GM23338 (cell line): Measurements from ENCODE around the gene ZBTB40. TPM values are rescaled to one million over a fixed set of nuclear protein-coding genes. Genes with fewer than 3 reads are reported as not detected.

Source experiments
- ATAC-seq: fragments of 200-7000 bp; cut with Tn5 transposase; 3 replicates; pipeline ENCODE4 v1.9.1; 2020
- DNase-seq: peaks from one replicate; pipeline ENCODE4 v3.0.0-alpha.2; 2015; ENCODE audit warnings: low spot score
- H2AFZ ChIP-seq: fragments of 200-600 bp; sonication (generic); 2 replicates; pipeline ENCODE4 v1.8.0; 2016; ENCODE audit warnings: antibody characterized with exemption, mild to moderate bottlenecking, moderate library complexity
- H3F3A ChIP-seq: fragments of 200-600 bp; sonication (generic); replicated peaks from 2 replicates; pipeline ENCODE4 v1.8.0; 2017; ENCODE audit warnings: antibody characterized with exemption, mixed run types, low read depth
- H3K27ac ChIP-seq: fragments of 200-600 bp; sonication (generic); 2 replicates; pipeline ENCODE4 v1.6.1; 2016; ENCODE audit warnings: low read depth
- H3K27me3 ChIP-seq: fragments of 200-600 bp; sonication (generic); 2 replicates; pipeline ENCODE4 v1.8.0; 2016; ENCODE audit warnings: mild to moderate bottlenecking, mixed run types, moderate library complexity; ENCODE audit not compliant: insufficient read depth
- H3K36me3 ChIP-seq: fragments of 200-600 bp; sonication (generic); 2 replicates; pipeline ENCODE4 v1.8.0; 2016; ENCODE audit warnings: mild to moderate bottlenecking; ENCODE audit not compliant: insufficient read depth
- H3K4me1 ChIP-seq: fragments of 200-600 bp; sonication (generic); 2 replicates; pipeline ENCODE4 v1.8.0; 2016; ENCODE audit warnings: mild to moderate bottlenecking, moderate library complexity; ENCODE audit not compliant: insufficient read depth
- H3K4me2 ChIP-seq: fragments of 200-600 bp; sonication (generic); 2 replicates; pipeline ENCODE4 v1.7.1; 2017; ENCODE audit warnings: mixed run types
- H3K4me3 ChIP-seq: fragments of 200-600 bp; sonication (generic); 2 replicates; pipeline ENCODE4 v1.6.1; 2016; ENCODE audit warnings: mixed run types
- H3K79me2 ChIP-seq: fragments of 200-600 bp; sonication (generic); replicated peaks from 2 replicates; pipeline ENCODE4 v1.8.0; 2017; ENCODE audit warnings: mild to moderate bottlenecking; ENCODE audit not compliant: insufficient read depth
- H3K9me2 ChIP-seq: fragments of 200-600 bp; sonication (generic); 2 replicates; pipeline ENCODE4 v1.8.0; 2017; ENCODE audit not compliant: insufficient read depth
- H4K20me1 ChIP-seq: fragments of 200-600 bp; sonication (generic); replicated peaks from 2 replicates; pipeline ENCODE4 v1.8.0; 2017; ENCODE audit warnings: mild to moderate bottlenecking; ENCODE audit not compliant: insufficient read depth
- H3K27ac Mint-ChIP-seq: 2 replicates; pipeline ENCODE4 v1.8.0; 2020; ENCODE audit warnings: inconsistent platforms, mild to moderate bottlenecking, moderate library complexity, mixed read lengths
- H3K27me3 Mint-ChIP-seq: 3 replicates; pipeline ENCODE4 v1.8.0; 2022; ENCODE audit warnings: low read depth, mild to moderate bottlenecking, moderate library complexity, mixed read lengths, inconsistent platforms; ENCODE audit not compliant: insufficient read depth, poor library complexity
- H3K36me3 Mint-ChIP-seq: 3 replicates; pipeline ENCODE4 v1.8.0; 2021; ENCODE audit warnings: low read depth, mild to moderate bottlenecking, inconsistent platforms, moderate library complexity, mixed read lengths
- H3K4me1 Mint-ChIP-seq: 3 replicates; pipeline ENCODE4 v1.8.0; 2020; ENCODE audit warnings: mild to moderate bottlenecking, inconsistent platforms, mixed read lengths
- H3K4me3 Mint-ChIP-seq: 3 replicates; pipeline ENCODE4 v1.8.0; 2021; ENCODE audit warnings: moderate library complexity, mild to moderate bottlenecking, inconsistent platforms, mixed read lengths
- H3K9me3 Mint-ChIP-seq: 3 replicates; pipeline ENCODE4 v1.8.0; 2020; ENCODE audit warnings: moderate library complexity, mild to moderate bottlenecking, inconsistent platforms, mixed read lengths
- CREB1 ChIP-seq: fragments of 250-450 bp; sonication (Bioruptor Pico); IDR thresholded peaks from 2 replicates; pipeline ENCODE4 v1.5.0; 2020; ENCODE audit warnings: low read depth, mild to moderate bottlenecking, moderate library complexity
- EZH2 ChIP-seq: fragments of 200-600 bp; sonication (generic); IDR thresholded peaks from one replicate; pipeline ENCODE4 v1.8.0; 2017; ENCODE audit warnings: antibody characterized with exemption, mild to moderate bottlenecking, low read depth; ENCODE audit not compliant: unreplicated experiment
- EZH2phosphoT487 ChIP-seq: fragments of 200-600 bp; sonication (generic); IDR thresholded peaks from one replicate; pipeline ENCODE4 v1.8.1; 2018; ENCODE audit warnings: antibody characterized with exemption; ENCODE audit not compliant: unreplicated experiment
- ZNF114 ChIP-seq: fragments of 250-450 bp; sonication (Bioruptor Pico); IDR thresholded peaks from 2 replicates; pipeline ENCODE4 v1.5.0; 2020; ENCODE audit warnings: mild to moderate bottlenecking, moderate library complexity
- polyA plus RNA-seq: library from polyadenylated mRNA; unstranded; fragments of >200 nt; fragmentation: Nextera tagmentation; extraction: Ambion mirVana; gene quantifications from 2 replicates; pipeline ENCODE4 v1.2.1, GENCODE V29; 2016
- total RNA-seq: library from RNA; depleted of rRNA; stranded (reverse); fragments of >200 nt; shearing (Covaris generic); gene quantifications from 2 replicates; pipeline ENCODE4 v1.2.3, GENCODE V29; 2014
- TF ChIP-seq, protein P1 (sequence below): fragments of 250-450 bp; sonication (Bioruptor Pico); IDR thresholded peaks from 2 replicates; pipeline ENCODE4 v1.5.0; 2020; ENCODE audit warnings: mild to moderate bottlenecking, moderate library complexity
- TF ChIP-seq, protein P2 (sequence below): IDR thresholded peaks from one replicate; pipeline ENCODE4 v1.6.1; 2018; ENCODE audit warnings: antibody characterized with exemption; ENCODE audit not compliant: unreplicated experiment

The ZBTB40 gene
- total and polyA plus RNA-seq, 2 experiments from 2014 or later: 3.1 to 22.7 TPM

DNA sequence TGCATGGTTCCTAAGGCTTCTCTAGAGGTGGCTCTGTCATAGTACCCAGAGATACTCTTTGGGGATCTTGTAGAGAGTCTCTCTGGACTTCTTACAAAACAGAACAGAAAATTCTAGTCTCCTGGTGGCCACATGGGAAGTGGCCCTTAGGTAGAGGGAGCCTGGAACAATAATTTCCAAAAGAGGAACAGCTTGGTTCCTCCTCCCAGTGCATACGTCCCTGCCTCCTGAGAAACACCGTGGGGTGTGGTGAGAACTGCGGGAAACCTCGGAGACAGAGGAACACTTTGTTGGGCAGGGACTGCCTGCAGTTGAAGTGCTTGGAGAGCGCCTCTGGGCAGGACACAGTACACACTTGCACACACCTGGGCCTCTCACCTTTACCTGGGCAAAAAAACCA lies 72.8 kb downstream of the ZBTB40 start:
- DNase-seq (no peak), ATAC-seq (no peak)
- Histone ChIP-seq H3K79me2 (no peaks in the 10 kb centered on the region), H4K20me1 (no peaks in the 10 kb centered on the region), H3K36me3 (peaks cover 13% of the 10 kb centered on the region; the same call in 1 of the 2 replicates), H3K4me1 (no peaks in the 10 kb centered on the region), H2AFZ (no peak overlapping the region), H3K27me3 (no peaks in the 10 kb centered on the region), H3K4me3 (no peak overlapping the region), H3K27ac (no peak overlapping the region), H3F3A (no peaks in the 10 kb centered on the region), H3K4me2 (no peak overlapping the region), H3K9me2 (no peaks in the 10 kb centered on the region)
- Mint-ChIP-seq H3K4me1 (no peaks in the 10 kb centered on the region; the same call in 2 of the 3 replicates), H3K27ac (no peak overlapping the region), H3K4me3 (no peak overlapping the region), H3K36me3 (peaks cover 11% of the 10 kb centered on the region; the same call in 1 of the 3 replicates), H3K27me3 (peaks cover 5% of the 10 kb centered on the region), H3K9me3 (no peaks in the 10 kb centered on the region)
- TF ChIP-seq EZH2phosphoT487 (no peak), EZH2 (no peak)
- TF ChIP-seq, protein P1, sequence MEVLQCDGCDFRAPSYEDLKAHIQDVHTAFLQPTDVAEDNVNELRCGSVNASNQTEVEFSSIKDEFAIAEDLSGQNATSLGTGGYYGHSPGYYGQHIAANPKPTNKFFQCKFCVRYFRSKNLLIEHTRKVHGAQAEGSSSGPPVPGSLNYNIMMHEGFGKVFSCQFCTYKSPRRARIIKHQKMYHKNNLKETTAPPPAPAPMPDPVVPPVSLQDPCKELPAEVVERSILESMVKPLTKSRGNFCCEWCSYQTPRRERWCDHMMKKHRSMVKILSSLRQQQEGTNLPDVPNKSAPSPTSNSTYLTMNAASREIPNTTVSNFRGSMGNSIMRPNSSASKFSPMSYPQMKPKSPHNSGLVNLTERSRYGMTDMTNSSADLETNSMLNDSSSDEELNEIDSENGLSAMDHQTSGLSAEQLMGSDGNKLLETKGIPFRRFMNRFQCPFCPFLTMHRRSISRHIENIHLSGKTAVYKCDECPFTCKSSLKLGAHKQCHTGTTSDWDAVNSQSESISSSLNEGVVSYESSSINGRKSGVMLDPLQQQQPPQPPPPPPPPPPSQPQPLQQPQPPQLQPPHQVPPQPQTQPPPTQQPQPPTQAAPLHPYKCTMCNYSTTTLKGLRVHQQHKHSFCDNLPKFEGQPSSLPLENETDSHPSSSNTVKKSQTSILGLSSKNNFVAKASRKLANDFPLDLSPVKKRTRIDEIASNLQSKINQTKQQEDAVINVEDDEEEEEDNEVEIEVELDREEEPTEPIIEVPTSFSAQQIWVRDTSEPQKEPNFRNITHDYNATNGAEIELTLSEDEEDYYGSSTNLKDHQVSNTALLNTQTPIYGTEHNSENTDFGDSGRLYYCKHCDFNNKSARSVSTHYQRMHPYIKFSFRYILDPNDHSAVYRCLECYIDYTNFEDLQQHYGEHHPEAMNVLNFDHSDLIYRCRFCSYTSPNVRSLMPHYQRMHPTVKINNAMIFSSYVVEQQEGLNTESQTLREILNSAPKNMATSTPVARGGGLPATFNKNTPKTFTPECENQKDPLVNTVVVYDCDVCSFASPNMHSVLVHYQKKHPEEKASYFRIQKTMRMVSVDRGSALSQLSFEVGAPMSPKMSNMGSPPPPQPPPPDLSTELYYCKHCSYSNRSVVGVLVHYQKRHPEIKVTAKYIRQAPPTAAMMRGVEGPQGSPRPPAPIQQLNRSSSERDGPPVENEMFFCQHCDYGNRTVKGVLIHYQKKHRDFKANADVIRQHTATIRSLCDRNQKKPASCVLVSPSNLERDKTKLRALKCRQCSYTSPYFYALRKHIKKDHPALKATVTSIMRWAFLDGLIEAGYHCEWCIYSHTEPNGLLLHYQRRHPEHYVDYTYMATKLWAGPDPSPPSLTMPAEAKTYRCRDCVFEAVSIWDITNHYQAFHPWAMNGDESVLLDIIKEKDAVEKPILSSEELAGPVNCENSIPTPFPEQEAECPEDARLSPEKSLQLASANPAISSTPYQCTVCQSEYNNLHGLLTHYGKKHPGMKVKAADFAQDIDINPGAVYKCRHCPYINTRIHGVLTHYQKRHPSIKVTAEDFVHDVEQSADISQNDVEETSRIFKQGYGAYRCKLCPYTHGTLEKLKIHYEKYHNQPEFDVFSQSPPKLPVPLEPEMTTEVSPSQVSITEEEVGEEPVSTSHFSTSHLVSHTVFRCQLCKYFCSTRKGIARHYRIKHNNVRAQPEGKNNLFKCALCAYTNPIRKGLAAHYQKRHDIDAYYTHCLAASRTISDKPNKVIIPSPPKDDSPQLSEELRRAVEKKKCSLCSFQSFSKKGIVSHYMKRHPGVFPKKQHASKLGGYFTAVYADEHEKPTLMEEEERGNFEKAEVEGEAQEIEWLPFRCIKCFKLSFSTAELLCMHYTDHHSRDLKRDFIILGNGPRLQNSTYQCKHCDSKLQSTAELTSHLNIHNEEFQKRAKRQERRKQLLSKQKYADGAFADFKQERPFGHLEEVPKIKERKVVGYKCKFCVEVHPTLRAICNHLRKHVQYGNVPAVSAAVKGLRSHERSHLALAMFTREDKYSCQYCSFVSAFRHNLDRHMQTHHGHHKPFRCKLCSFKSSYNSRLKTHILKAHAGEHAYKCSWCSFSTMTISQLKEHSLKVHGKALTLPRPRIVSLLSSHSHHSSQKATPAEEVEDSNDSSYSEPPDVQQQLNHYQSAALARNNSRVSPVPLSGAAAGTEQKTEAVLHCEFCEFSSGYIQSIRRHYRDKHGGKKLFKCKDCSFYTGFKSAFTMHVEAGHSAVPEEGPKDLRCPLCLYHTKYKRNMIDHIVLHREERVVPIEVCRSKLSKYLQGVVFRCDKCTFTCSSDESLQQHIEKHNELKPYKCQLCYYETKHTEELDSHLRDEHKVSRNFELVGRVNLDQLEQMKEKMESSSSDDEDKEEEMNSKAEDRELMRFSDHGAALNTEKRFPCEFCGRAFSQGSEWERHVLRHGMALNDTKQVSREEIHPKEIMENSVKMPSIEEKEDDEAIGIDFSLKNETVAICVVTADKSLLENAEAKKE (CRISPR knock-in tag): no peak

DNA sequence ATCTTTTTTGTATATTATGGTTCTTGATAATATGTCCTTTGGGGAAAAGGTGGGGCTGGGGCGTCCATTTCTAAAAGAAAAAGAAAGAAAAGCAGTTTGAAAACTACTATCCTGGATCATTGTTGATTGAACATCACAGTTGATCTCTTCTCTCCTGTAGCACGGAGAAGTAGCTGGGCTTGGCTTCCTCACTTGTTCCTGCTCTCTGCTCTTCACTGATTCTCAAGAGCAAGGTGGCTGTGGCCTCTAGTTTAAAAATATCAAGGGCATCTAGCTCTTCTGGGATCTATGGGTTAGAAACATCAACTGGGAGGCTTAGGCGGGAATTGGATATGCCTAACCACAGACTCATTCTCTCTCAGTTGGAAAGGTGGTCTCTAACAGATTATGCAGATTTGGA lies 73.6 kb downstream of the ZBTB40 start:
- Histone ChIP-seq H3K9me2 (no peaks in the 10 kb centered on the region), H3K4me1 (no peaks in the 10 kb centered on the region), H3K4me2 (no peak overlapping the region), H3K79me2 (no peaks in the 10 kb centered on the region), H3K36me3 (peaks cover 11% of the 10 kb centered on the region; the same call in 1 of the 2 replicates), H3K4me3 (no peak overlapping the region), H3K27ac (no peak overlapping the region), H3F3A (no peaks in the 10 kb centered on the region), H4K20me1 (no peaks in the 10 kb centered on the region), H3K27me3 (no peaks in the 10 kb centered on the region), H2AFZ (no peak overlapping the region)
- ATAC-seq (no peak), DNase-seq (no peak)
- Mint-ChIP-seq H3K9me3 (no peaks in the 10 kb centered on the region), H3K4me3 (no peak overlapping the region), H3K27me3 (peaks cover 7% of the 10 kb centered on the region), H3K27ac (no peak overlapping the region), H3K4me1 (no peaks in the 10 kb centered on the region; the same call in 2 of the 3 replicates), H3K36me3 (peaks cover 7% of the 10 kb centered on the region; the same call in 1 of the 3 replicates)
- TF ChIP-seq CREB1 (CRISPR knock-in tag): no peak
- TF ChIP-seq ZNF114 (CRISPR knock-in tag): no peak
- TF ChIP-seq, protein P2, sequence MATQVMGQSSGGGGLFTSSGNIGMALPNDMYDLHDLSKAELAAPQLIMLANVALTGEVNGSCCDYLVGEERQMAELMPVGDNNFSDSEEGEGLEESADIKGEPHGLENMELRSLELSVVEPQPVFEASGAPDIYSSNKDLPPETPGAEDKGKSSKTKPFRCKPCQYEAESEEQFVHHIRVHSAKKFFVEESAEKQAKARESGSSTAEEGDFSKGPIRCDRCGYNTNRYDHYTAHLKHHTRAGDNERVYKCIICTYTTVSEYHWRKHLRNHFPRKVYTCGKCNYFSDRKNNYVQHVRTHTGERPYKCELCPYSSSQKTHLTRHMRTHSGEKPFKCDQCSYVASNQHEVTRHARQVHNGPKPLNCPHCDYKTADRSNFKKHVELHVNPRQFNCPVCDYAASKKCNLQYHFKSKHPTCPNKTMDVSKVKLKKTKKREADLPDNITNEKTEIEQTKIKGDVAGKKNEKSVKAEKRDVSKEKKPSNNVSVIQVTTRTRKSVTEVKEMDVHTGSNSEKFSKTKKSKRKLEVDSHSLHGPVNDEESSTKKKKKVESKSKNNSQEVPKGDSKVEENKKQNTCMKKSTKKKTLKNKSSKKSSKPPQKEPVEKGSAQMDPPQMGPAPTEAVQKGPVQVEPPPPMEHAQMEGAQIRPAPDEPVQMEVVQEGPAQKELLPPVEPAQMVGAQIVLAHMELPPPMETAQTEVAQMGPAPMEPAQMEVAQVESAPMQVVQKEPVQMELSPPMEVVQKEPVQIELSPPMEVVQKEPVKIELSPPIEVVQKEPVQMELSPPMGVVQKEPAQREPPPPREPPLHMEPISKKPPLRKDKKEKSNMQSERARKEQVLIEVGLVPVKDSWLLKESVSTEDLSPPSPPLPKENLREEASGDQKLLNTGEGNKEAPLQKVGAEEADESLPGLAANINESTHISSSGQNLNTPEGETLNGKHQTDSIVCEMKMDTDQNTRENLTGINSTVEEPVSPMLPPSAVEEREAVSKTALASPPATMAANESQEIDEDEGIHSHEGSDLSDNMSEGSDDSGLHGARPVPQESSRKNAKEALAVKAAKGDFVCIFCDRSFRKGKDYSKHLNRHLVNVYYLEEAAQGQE: no peak
- no peak for TF ChIP-seq EZH2
